ENCODE measurements around the gene PPP2R5A.
"Not testable (repeated sequence)": the region's sequence is repeated elsewhere in the genome, so short reads cannot be mapped to it uniquely, and the experiment has no call there.

The PPP2R5A gene

GRCh38 chr1:212267460-212267859 lies 17.8 kb upstream of the PPP2R5A start:
- DNase-seq (ENCODE audit: low spot score) = no peak

- DNase-seq (ENCODE audit: low spot score) = no peak
Measured at GRCh38 chr1:212269306-212269705, 15.9 kb upstream of the PPP2R5A start.

GRCh38 chr1:212270564-212270963 lies 14.6 kb upstream of the PPP2R5A start:
- no peak for DNase-seq (ENCODE audit: low spot score)

- no peak for DNase-seq (ENCODE audit: low spot score)
Measured at GRCh38 chr1:212271234-212271633, 14.0 kb upstream of the PPP2R5A start.

- no peak for DNase-seq (ENCODE audit: low spot score)
Measured at GRCh38 chr1:212271823-212272485, 13.3 kb upstream of the PPP2R5A start.

- DNase-seq (ENCODE audit: low spot score) = no peak
Measured at GRCh38 chr1:212281590-212281989, 3.6 kb upstream of the PPP2R5A start.

- no peak for DNase-seq (ENCODE audit: low spot score)
Measured at GRCh38 chr1:212283741-212284140, 1.5 kb upstream of the PPP2R5A start.

GRCh38 chr1:212284332-212284743 lies 872 bp upstream of the PPP2R5A start:
- peak; percentile 29 for DNase-seq (ENCODE audit: low spot score)

GRCh38 chr1:212285685-212286555 lies 710 bp downstream of the PPP2R5A start:
- peak; percentile 27 for DNase-seq (ENCODE audit: low spot score)

GRCh38 chr1:212286556-212287131 lies 1.4 kb downstream of the PPP2R5A start:
- DNase-seq (ENCODE audit: low spot score) = no peak

GRCh38 chr1:212287261-212287895 lies 2.2 kb downstream of the PPP2R5A start:
- DNase-seq (ENCODE audit: low spot score) = no peak

- DNase-seq (ENCODE audit: low spot score) = not testable (repeated sequence)
Measured at GRCh38 chr1:212287995-212288394, 2.8 kb downstream of the PPP2R5A start.

- peak; percentile 24 for DNase-seq (ENCODE audit: low spot score)
Measured at GRCh38 chr1:212288615-212289014, 3.4 kb downstream of the PPP2R5A start.

- no peak for DNase-seq (ENCODE audit: low spot score)
Measured at GRCh38 chr1:212289262-212290077, 4.3 kb downstream of the PPP2R5A start.

GRCh38 chr1:212290608-212291007 lies 5.4 kb downstream of the PPP2R5A start:
- DNase-seq (ENCODE audit: low spot score) = no peak

GRCh38 chr1:212291505-212292134 lies 6.4 kb downstream of the PPP2R5A start:
- DNase-seq (ENCODE audit: low spot score) = peak; percentile 41

- DNase-seq (ENCODE audit: low spot score) = no peak
Measured at GRCh38 chr1:212292250-212293105, 7.3 kb downstream of the PPP2R5A start.

- no peak for DNase-seq (ENCODE audit: low spot score)
Measured at GRCh38 chr1:212293579-212293978, 8.4 kb downstream of the PPP2R5A start.

GRCh38 chr1:212294983-212295382 lies 9.8 kb downstream of the PPP2R5A start:
- no peak for DNase-seq (ENCODE audit: low spot score)

- DNase-seq (ENCODE audit: low spot score) = no peak
Measured at GRCh38 chr1:212295579-212295978, 10.4 kb downstream of the PPP2R5A start.
